ENCODE results near the gene FKBP7. TPM values are rescaled to one million over a fixed set of nuclear protein-coding genes. Genes with fewer than 3 reads are reported as not detected.

The FKBP7 gene
- total and polyA plus RNA-seq, 2 of the 8 experiments (the other 6 are each of a cell fraction or from before 2014, with no cell fraction given) = 3.6 to 7.0 TPM

DNA sequence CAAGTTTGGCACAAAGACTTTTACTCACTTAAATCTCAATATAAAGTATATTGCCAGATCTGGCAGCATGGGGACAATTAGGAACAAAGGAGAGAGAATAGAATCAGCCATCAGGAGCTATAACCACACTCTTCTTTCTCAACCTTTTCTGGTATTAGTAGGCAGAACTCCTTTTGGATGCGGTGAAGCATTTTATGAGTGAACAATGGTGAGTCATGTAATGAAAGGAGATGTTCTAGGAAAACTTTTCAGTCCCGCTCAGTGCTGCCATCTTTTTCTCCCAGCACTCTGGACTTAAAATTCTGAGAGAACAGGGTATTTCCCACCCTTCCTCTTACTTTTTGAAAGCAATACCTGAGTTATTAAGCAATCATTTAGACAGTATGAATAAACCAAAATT, 34.1 kb upstream of the FKBP7 start:
- Histone ChIP-seq H4K5ac (ENCODE audit: insufficient read length, low read depth, low read length) (no peak overlapping the region), H3K23me2 (ENCODE audit: low read depth, low read length) (no peaks in the 10 kb centered on the region), H3K79me1 (ENCODE audit: low read depth, low read length) (no peaks in the 10 kb centered on the region), H3K27ac (ENCODE audit: low read depth, low read length) (no peak overlapping the region), H3K23ac (ENCODE audit: insufficient read length) (no peak overlapping the region), H3K4ac (replicated peaks; ENCODE audit: insufficient read length, low read depth, low read length) (no peak overlapping the region), H3K18ac (ENCODE audit: extremely low read depth, low read length) (no peak overlapping the region), H4K8ac (ENCODE audit: extremely low read depth, insufficient read depth, low read length) (no peak overlapping the region), H3K4me2 (ENCODE audit: insufficient read depth in 1 of 2, low read depth in 2 of 2, low read length in 2 of 2) (no peak overlapping the region), H2AK5ac (ENCODE audit: low read depth, low read length) (no peak overlapping the region), H3K56ac (replicated peaks; ENCODE audit: insufficient read length, low read depth, low read length) (no peak overlapping the region), H3K14ac (ENCODE audit: insufficient read length) (no peak overlapping the region), H2BK120ac (replicated peaks; ENCODE audit: low read depth, low read length) (no peak overlapping the region), H3K4me1 (replicated peaks in 1 of 4; ENCODE audit: control insufficient read depth in 3 of 4, insufficient read depth in 4 of 4, low read length in 3 of 4) (no peaks in the 10 kb centered on the region), H2BK20ac (ENCODE audit: low read length) (no peak overlapping the region), H2AFZ (ENCODE audit: low read length) (no peak overlapping the region), H3K4me3 (ENCODE audit: extremely low read depth in 1 of 4, insufficient read depth in 2 of 4, low read depth in 3 of 4, low read length in 4 of 4) (no peak overlapping the region), H2BK5ac (ENCODE audit: low read depth, low read length) (no peak overlapping the region), H4K91ac (replicated peaks; ENCODE audit: insufficient read length, low read length) (no peak overlapping the region), H2BK12ac (ENCODE audit: low read depth, low read length) (no peak overlapping the region), H3K36me3 (ENCODE audit: control insufficient read depth in 2 of 4, insufficient read depth in 4 of 4, low read length in 3 of 4) (no peaks in the 10 kb centered on the region; a peak in 1 of 8 replicates), H3K27me3 (replicated peaks in 1 of 4; ENCODE audit: control insufficient read depth in 3 of 4, extremely low read depth in 1 of 4, insufficient read depth in 3 of 4, low read length in 3 of 4) (no peaks in the 10 kb centered on the region), H2BK15ac (ENCODE audit: low read length) (no peak overlapping the region), H3K9me3 (ENCODE audit: insufficient read depth in 2 of 2, low read depth in 1 of 2, low read length in 1 of 2) (no peaks in the 10 kb centered on the region), H3K9ac (replicated peaks in 1 of 4; ENCODE audit: extremely low read depth in 1 of 4, low read depth in 3 of 4, low read length in 3 of 4) (no peak overlapping the region), H3K79me2 (ENCODE audit: control insufficient read depth in 1 of 2, insufficient read depth in 2 of 2, low read length in 2 of 2) (no peaks in the 10 kb centered on the region), H4K20me1 (replicated peaks in 1 of 2; ENCODE audit: control insufficient read depth in 1 of 2, insufficient read depth in 2 of 2, low read length in 2 of 2) (no peaks in the 10 kb centered on the region)
- ChIA-PET POLR2A (ENCODE audit: partially characterized antibody) (no interaction called here), CTCF (ENCODE audit: partially characterized antibody) (interaction anchor here (1.6 kb wide), 1 partner anchor 10 kb away, joined by 8 read pairs; no protein-coding TSS in a partner anchor)
- WGBS, 2 experiments (ENCODE audit: extremely low coverage in 1 of 2, insufficient coverage in 1 of 2, insufficient read length in 1 of 2, insufficient replicate concordance in 2 of 2, low coverage in 1 of 2, low lambda C conversion rate in 2 of 2, missing lambda C conversion rate in 1 of 2) = 88% methylated on average over 2 of the region's 2 CpGs; no CpG with 5 or more reads in 1 of the 2 experiments
- DNase-seq (ENCODE audit: low read depth in 1 of 2, low spot score in 2 of 2) (no peak), FAIRE-seq (no peak)
- no peak for TF ChIP-seq TAF7 (optimal IDR thresholded peaks at IDR 0.05; ENCODE audit: borderline replicate concordance, low read depth, low read length)
- no peak for TF ChIP-seq EZH2 (IDR thresholded peaks at IDR 0.05; ENCODE audit: low read depth, low read length, severe bottlenecking)
- TF ChIP-seq NANOG (IDR thresholded peaks at IDR 0.05; ENCODE audit: insufficient read depth, low read depth, low read length, poor library complexity, severe bottlenecking) = no peak
- TF ChIP-seq MAFK (IDR thresholded peaks at IDR 0.05; ENCODE audit: low read depth, low read length) = no peak
- no peak for TF ChIP-seq GABPA (IDR thresholded peaks at IDR 0.05; ENCODE audit: borderline replicate concordance, insufficient read depth, low read length)
- TF ChIP-seq FOSL1 (IDR thresholded peaks at IDR 0.05; ENCODE audit: insufficient read depth, low read depth, low read length) = no peak
- no peak for TF ChIP-seq RXRA (IDR thresholded peaks at IDR 0.05; ENCODE audit: insufficient read depth, low read depth, low read length)
- TF ChIP-seq SP4 (IDR thresholded peaks at IDR 0.05; ENCODE audit: low read length) = no peak
- no peak for TF ChIP-seq CBX5 (IDR thresholded peaks at IDR 0.05; ENCODE audit: low read depth, low read length)
- TF ChIP-seq ATF3 (IDR thresholded peaks at IDR 0.05; ENCODE audit: insufficient read depth, low read depth, low read length) = no peak
- no peak for TF ChIP-seq POLR2AphosphoS5 (IDR thresholded peaks at IDR 0.05; ENCODE audit: low read depth, low read length)
- TF ChIP-seq GTF2F1 (IDR thresholded peaks at IDR 0.05; ENCODE audit: borderline replicate concordance, low read depth, low read length) = no peak
- TF ChIP-seq, protein P1, sequence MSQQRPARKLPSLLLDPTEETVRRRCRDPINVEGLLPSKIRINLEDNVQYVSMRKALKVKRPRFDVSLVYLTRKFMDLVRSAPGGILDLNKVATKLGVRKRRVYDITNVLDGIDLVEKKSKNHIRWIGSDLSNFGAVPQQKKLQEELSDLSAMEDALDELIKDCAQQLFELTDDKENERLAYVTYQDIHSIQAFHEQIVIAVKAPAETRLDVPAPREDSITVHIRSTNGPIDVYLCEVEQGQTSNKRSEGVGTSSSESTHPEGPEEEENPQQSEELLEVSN (IDR thresholded peaks at IDR 0.05) = no peak

All from H1 (cell line).